HL-60 (cell line): ENCODE measurements around the gene FN1.

Experiments
- DNase-seq, 2 experiments: peaks; one replicate each; pipeline ENCODE4 v3.0.0-alpha.2; 2010 to 2020; ENCODE audit warnings: low read depth in 1 of 2, low spot score in 1 of 2
- H3K27ac ChIP-seq: fragments of 250-450 bp; sonication (Bioruptor Pico); replicated peaks from 2 replicates; pipeline ENCODE4 v1.5.1; 2020; ENCODE audit warnings: mild to moderate bottlenecking, moderate library complexity
- H3K27me3 ChIP-seq: fragments of 250-450 bp; sonication (Bioruptor Pico); 2 replicates; pipeline ENCODE4 v1.5.1; 2021; ENCODE audit warnings: mild to moderate bottlenecking, moderate library complexity; ENCODE audit not compliant: insufficient read depth, poor library complexity, severe bottlenecking
- H3K4me3 ChIP-seq: replicated peaks from 2 replicates; pipeline ENCODE4 v1.5.1; 2011; ENCODE audit warnings: mild to moderate bottlenecking, control low read depth, low read length; ENCODE audit not compliant: insufficient read depth
- CTCF ChIP-seq: IDR thresholded peaks from one replicate; pipeline ENCODE4 v1.5.1; 2011; ENCODE audit warnings: low read length, control low read depth, inconsistent platforms; ENCODE audit not compliant: insufficient read depth
- GABPA ChIP-seq: IDR thresholded peaks from 2 replicates; pipeline ENCODE4 v1.6.1; 2012; ENCODE audit warnings: low read depth
- POLR2AphosphoS5 ChIP-seq: IDR thresholded peaks from 2 replicates; pipeline ENCODE4 v1.6.1; 2012; ENCODE audit warnings: low read depth
- SPI1 ChIP-seq: IDR thresholded peaks from 2 replicates; pipeline ENCODE4 v1.6.1; 2012; ENCODE audit warnings: low read depth, mild to moderate bottlenecking, borderline replicate concordance
- TF ChIP-seq, protein P1 (sequence below): IDR thresholded peaks from 2 replicates; pipeline ENCODE4 v1.6.1; 2012; ENCODE audit warnings: low read depth; ENCODE audit not compliant: insufficient replicate concordance

The FN1 gene

DNA sequence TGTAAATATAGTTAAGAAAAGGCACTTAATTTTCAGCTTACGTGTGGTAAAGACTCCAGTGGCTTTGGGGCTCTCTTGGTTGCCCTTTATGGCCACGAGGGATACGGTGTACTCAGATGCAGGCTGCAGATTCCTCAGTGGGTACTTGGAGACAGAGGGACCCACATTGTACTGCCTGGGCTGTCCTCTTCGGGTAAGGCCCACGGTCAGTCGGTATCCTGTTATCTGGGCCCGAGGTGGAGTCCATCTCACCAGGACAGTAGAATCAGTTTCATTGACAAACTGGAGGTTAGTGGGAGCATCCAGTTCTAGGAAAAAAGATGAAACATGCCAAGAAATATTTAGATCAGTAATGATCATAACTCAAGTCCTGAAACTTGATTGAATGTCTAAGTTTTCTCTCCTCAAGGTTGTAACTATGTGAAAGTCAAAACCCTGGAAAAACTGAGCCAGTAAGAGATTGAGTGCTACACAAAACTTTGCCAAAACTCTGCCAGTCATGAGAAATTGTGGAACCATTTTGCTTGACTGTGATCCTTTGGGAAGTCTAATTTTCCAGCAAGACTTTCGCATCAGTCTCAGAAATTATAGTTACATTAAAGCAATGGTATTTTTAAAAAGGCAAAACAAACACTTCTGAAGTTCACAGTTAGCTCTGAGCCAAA lies 31.4 kb downstream of the FN1 start:
- Histone ChIP-seq H3K27ac (no peak overlapping the region), H3K27me3 (peaks cover 2% of the 10 kb centered on the region), H3K4me3 (no peak overlapping the region)
- TF ChIP-seq, protein P1, sequence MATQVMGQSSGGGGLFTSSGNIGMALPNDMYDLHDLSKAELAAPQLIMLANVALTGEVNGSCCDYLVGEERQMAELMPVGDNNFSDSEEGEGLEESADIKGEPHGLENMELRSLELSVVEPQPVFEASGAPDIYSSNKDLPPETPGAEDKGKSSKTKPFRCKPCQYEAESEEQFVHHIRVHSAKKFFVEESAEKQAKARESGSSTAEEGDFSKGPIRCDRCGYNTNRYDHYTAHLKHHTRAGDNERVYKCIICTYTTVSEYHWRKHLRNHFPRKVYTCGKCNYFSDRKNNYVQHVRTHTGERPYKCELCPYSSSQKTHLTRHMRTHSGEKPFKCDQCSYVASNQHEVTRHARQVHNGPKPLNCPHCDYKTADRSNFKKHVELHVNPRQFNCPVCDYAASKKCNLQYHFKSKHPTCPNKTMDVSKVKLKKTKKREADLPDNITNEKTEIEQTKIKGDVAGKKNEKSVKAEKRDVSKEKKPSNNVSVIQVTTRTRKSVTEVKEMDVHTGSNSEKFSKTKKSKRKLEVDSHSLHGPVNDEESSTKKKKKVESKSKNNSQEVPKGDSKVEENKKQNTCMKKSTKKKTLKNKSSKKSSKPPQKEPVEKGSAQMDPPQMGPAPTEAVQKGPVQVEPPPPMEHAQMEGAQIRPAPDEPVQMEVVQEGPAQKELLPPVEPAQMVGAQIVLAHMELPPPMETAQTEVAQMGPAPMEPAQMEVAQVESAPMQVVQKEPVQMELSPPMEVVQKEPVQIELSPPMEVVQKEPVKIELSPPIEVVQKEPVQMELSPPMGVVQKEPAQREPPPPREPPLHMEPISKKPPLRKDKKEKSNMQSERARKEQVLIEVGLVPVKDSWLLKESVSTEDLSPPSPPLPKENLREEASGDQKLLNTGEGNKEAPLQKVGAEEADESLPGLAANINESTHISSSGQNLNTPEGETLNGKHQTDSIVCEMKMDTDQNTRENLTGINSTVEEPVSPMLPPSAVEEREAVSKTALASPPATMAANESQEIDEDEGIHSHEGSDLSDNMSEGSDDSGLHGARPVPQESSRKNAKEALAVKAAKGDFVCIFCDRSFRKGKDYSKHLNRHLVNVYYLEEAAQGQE = no peak
- TF ChIP-seq POLR2AphosphoS5 (no peak), CTCF (no peak), GABPA (no peak), SPI1 (no peak)
- no peak for DNase-seq

GRCh38 chr2:215403441-215404347 lies 32.2 kb downstream of the FN1 start:
- Histone ChIP-seq H3K4me3 (no peak overlapping the region), H3K27ac (no peak overlapping the region), H3K27me3 (peaks cover 2% of the 10 kb centered on the region)
- no peak for DNase-seq
- TF ChIP-seq POLR2AphosphoS5 (no peak), GABPA (no peak), CTCF (no peak), SPI1 (no peak)
- TF ChIP-seq, protein P1 = no peak

GRCh38 chr2:215401896-215402379 lies 33.9 kb downstream of the FN1 start:
- Histone ChIP-seq H3K4me3 (no peak overlapping the region), H3K27ac (no peak overlapping the region), H3K27me3 (no peaks in the 10 kb centered on the region)
- TF ChIP-seq, protein P1 = no peak
- TF ChIP-seq POLR2AphosphoS5 = no peak
- TF ChIP-seq SPI1 = no peak
- TF ChIP-seq GABPA = no peak
- no peak for TF ChIP-seq CTCF
- no peak for DNase-seq
